GM10248 (cell line): Measurements from ENCODE around the gene OLFML3.

Source experiments
- CTCF ChIA-PET: fragments of 300-600 bp; sonication (Branson Sonifier 250); formaldehyde crosslinking; extraction: SDS; loops from one replicate; lab custom pipeline; 2021; ENCODE audit warnings: antibody characterized with exemption; lab: Yijun Ruan, JAX
- POLR2A ChIA-PET: fragments of 350-650 bp; sonication (Branson Sonifier 250); formaldehyde crosslinking; extraction: SDS; loops from one replicate; lab custom pipeline; 2020; ENCODE audit warnings: antibody characterized with exemption; lab: Yijun Ruan, JAX
- DNase-seq: peaks from one replicate; pipeline ENCODE4 v3.0.0; 2012; ENCODE audit errors: extremely low spot score
- CTCF ChIP-seq: IDR thresholded peaks from 2 replicates; pipeline ENCODE4 v1.5.1; 2012; ENCODE audit warnings: mild to moderate bottlenecking, low read depth; ENCODE audit errors: extremely low read depth, missing control alignments, control extremely low read depth

Gene OLFML3, protein sequence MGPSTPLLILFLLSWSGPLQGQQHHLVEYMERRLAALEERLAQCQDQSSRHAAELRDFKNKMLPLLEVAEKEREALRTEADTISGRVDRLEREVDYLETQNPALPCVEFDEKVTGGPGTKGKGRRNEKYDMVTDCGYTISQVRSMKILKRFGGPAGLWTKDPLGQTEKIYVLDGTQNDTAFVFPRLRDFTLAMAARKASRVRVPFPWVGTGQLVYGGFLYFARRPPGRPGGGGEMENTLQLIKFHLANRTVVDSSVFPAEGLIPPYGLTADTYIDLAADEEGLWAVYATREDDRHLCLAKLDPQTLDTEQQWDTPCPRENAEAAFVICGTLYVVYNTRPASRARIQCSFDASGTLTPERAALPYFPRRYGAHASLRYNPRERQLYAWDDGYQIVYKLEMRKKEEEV

GRCh38 chr1:113978863-113979702 is at the start of gene OLFML3:
OLFML3 (plus strand) TSS chr1:113979474; CDS start chr1:113979517, 43 bp downstream.
- peak; percentile 69 for DNase-seq
- CTCF ChIA-PET = interaction anchor here (0.6 to 12.2 kb wide), 20 partner anchors 9 to 1134 kb away, joined by 3 to 163 read pairs (median 3); no protein-coding TSS in a partner anchor
- POLR2A ChIA-PET = interaction anchor here (1.0 kb wide), 1 partner anchor 304 kb away, joined by 3 read pairs; no protein-coding TSS in a partner anchor
- TF ChIP-seq CTCF = peak; percentile 84

DNA sequence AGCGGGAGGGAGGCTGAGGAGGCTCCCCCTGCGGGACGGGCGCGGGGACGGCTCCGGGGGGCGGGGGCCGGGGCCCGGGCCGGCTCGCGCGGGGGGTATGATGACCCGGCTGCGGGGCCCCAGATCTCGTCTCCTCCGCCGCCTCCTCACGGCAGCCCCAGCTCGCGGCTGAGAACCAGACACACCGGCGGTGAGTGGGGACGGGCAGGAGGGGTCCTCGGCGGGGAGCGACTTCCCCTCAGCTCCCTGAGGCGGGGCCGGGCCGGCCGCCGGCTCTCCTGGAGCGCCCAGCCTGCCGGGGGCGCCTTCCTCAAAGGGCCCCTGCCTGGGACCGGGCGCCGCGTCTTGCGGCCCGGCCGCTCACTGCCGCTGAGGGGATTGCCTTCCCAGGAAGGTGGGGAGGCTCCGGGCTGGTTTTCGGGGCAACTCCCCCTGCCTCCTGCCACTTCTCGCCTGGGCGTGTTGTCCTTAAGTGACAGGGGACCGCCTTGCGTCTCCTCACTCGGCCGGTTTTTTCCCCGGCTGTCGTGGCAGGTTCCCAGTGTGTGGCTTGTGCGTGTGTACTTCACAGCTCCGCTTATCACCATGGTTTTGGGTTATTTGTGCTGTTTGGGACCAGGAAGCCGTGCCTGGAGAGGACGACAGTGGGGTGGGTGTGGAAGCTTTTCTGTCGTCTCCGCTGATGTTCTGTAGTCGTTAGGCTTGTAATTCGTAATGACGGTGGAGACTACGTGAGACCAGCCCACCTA is 49.4 kb upstream of the OLFML3 start:
- CTCF ChIA-PET = interaction anchor here (0.7 to 5.9 kb wide), 16 partner anchors 11 to 858 kb away, joined by 3 to 35 read pairs (median 6); partner anchors contain the start of genes AP4B1, DCLRE1B and LRIG2
- TF ChIP-seq CTCF = peak; percentile 21
- POLR2A ChIA-PET = interaction anchor here (0.6 to 4.6 kb wide), 12 partner anchors 11 to 118 kb away, joined by 3 to 40 read pairs (median 4); partner anchors contain the start of genes AP4B1, DCLRE1B and RSBN1
- peak; percentile 64 for DNase-seq

- CTCF ChIA-PET = interaction anchor here (0.6 to 5.9 kb wide), 13 partner anchors 10 to 858 kb away, joined by 3 to 35 read pairs (median 7); partner anchors contain the start of gene LRIG2
- POLR2A ChIA-PET = interaction anchor here (0.6 to 4.6 kb wide), 6 partner anchors 10 to 62 kb away, joined by 3 to 40 read pairs (median 6); partner anchors contain the start of genes AP4B1 and DCLRE1B
- no peak for TF ChIP-seq CTCF
- peak; percentile 57 for DNase-seq
These were observed 48.6 kb upstream of the OLFML3 start for GRCh38 chr1:113930499-113931161.

DNA sequence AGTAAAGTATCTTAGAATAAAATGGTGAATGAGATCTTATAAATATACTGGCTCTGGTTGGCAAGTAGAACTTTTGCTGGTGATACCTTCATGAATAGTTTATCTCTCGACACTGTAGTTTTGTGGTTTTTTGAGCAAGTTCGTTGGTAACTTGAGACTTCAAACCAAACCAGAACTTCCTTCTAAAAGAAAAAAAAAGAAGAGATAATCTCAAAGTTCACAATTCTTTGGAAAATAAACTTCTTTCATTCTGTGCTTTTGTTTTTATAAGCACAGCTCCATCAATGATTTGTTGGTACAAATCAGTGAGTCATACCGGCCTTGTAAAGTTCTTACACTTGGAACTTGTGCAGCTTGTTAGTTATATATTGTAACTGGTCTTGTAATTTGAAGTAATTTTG is 47.8 kb upstream of the OLFML3 start:
- no peak for TF ChIP-seq CTCF
- DNase-seq = no peak
- POLR2A ChIA-PET = interaction anchor here (1.3 to 4.6 kb wide), 2 partner anchors 15 to 26 kb away, joined by 10 to 40 read pairs; partner anchors contain the start of genes AP4B1 and DCLRE1B
- CTCF ChIA-PET = interaction anchor here (0.8 to 5.9 kb wide), 8 partner anchors 9 to 95 kb away, joined by 3 to 35 read pairs (median 12); no protein-coding TSS in a partner anchor

- POLR2A ChIA-PET = interaction anchor here (0.6 kb wide), 1 partner anchor 74 kb away, joined by 3 read pairs; no protein-coding TSS in a partner anchor
- no peak for DNase-seq
- CTCF ChIA-PET = interaction anchor here (0.8 to 1.5 kb wide), 3 partner anchors 13 to 102 kb away, joined by 3 read pairs; no protein-coding TSS in a partner anchor
- TF ChIP-seq CTCF = no peak
These were observed 45.3 kb upstream of the OLFML3 start for GRCh38 chr1:113934006-113934405.
